ENCODE data around the gene SNCG.
"Not testable (repeated sequence)": the region's sequence is repeated elsewhere in the genome, so short reads cannot be mapped to it uniquely, and the experiment has no call there.

SNCG gene

GRCh38 chr10:86961481-86962091, 3.2 kb downstream of the SNCG start:
- no peak for DNase-seq

- DNase-seq, result no peak
Observed at GRCh38 chr10:86962136-86962980, 4.0 kb downstream of the SNCG start.

- DNase-seq, result no peak
Observed at GRCh38 chr10:86962981-86963310, 4.5 kb downstream of the SNCG start.

GRCh38 chr10:86963341-86963919, 5.0 kb downstream of the SNCG start:
- no peak for DNase-seq

GRCh38 chr10:86964061-86964846, 5.9 kb downstream of the SNCG start:
- DNase-seq, result no peak

GRCh38 chr10:86964847-86965190, 6.4 kb downstream of the SNCG start:
- no peak for DNase-seq

GRCh38 chr10:86965986-86966654, 7.7 kb downstream of the SNCG start:
- no peak for DNase-seq

GRCh38 chr10:86967481-86967941, 9.1 kb downstream of the SNCG start:
- no peak for DNase-seq

GRCh38 chr10:86968271-86968993, 10.0 kb downstream of the SNCG start, which contains the start of gene ADIRF:
Gene ADIRF, plus strand, starts transcription at chr10:86968482. Its CDS starts 63 bp downstream, at chr10:86968545.
- DNase-seq, result peak; percentile 18

- DNase-seq, result no peak
Observed at GRCh38 chr10:86968994-86969355, 10.6 kb downstream of the SNCG start.

- no peak for DNase-seq
Observed at GRCh38 chr10:86969421-86970041, 11.1 kb downstream of the SNCG start.

- DNase-seq, result no peak
Observed at GRCh38 chr10:86970162-86970981, 12.0 kb downstream of the SNCG start.

- no peak for DNase-seq
Observed at GRCh38 chr10:86970982-86971231, 12.5 kb downstream of the SNCG start.

- DNase-seq, result peak; percentile 92
Observed at GRCh38 chr10:86971232-86971991, 13.0 kb downstream of the SNCG start.

GRCh38 chr10:86972613-86973380, 14.4 kb downstream of the SNCG start:
- no peak for DNase-seq

- DNase-seq, result no peak
Observed at GRCh38 chr10:86974484-86974883, 16.1 kb downstream of the SNCG start.

GRCh38 chr10:86976362-86977056, 18.1 kb downstream of the SNCG start:
- DNase-seq, result no peak

GRCh38 chr10:86978457-86978856, 20.1 kb downstream of the SNCG start:
- DNase-seq, result not testable (repeated sequence)
